GM03348 (cell line): ENCODE data around the gene RNF11.

Source experiments
- DNase-seq: peaks from one replicate; pipeline ENCODE4 v3.0.0; 2012; ENCODE audit warnings: low spot score

The RNF11 gene

GRCh38 chr1:51297401-51298321 is 61.6 kb downstream of the RNF11 start:
- DNase-seq: no peak

GRCh38 chr1:51298322-51298705 is 62.2 kb downstream of the RNF11 start:
- DNase-seq: no peak

- no peak for DNase-seq
Measured at GRCh38 chr1:51299185-51299885, 63.3 kb downstream of the RNF11 start.

- DNase-seq: no peak
Measured at GRCh38 chr1:51299981-51300670, 64.1 kb downstream of the RNF11 start.

GRCh38 chr1:51301152-51301843 is 65.2 kb downstream of the RNF11 start:
- no peak for DNase-seq

- no peak for DNase-seq
Measured at GRCh38 chr1:51301844-51302162, 65.7 kb downstream of the RNF11 start.

- DNase-seq: no peak
Measured at GRCh38 chr1:51302270-51302669, 66.2 kb downstream of the RNF11 start.

- no peak for DNase-seq
Measured at GRCh38 chr1:51302746-51303145, 66.7 kb downstream of the RNF11 start.

GRCh38 chr1:51303315-51303714 is 67.2 kb downstream of the RNF11 start:
- DNase-seq: no peak

GRCh38 chr1:51303751-51304251 is 67.7 kb downstream of the RNF11 start:
- DNase-seq: no peak

GRCh38 chr1:51304360-51304759 is 68.3 kb downstream of the RNF11 start:
- DNase-seq: no peak

- no peak for DNase-seq
Measured at GRCh38 chr1:51305371-51305823, 69.3 kb downstream of the RNF11 start.

GRCh38 chr1:51306950-51307349 is 70.9 kb downstream of the RNF11 start:
- DNase-seq: no peak

- no peak for DNase-seq
Measured at GRCh38 chr1:51308636-51309035, 72.6 kb downstream of the RNF11 start.

- DNase-seq: no peak
Measured at GRCh38 chr1:51309291-51309690, 73.2 kb downstream of the RNF11 start.

- DNase-seq: no peak
Measured at GRCh38 chr1:51310871-51311613, 75.0 kb downstream of the RNF11 start.

- no peak for DNase-seq
Measured at GRCh38 chr1:51311826-51312225, 75.8 kb downstream of the RNF11 start.

GRCh38 chr1:51312718-51313117 is 76.6 kb downstream of the RNF11 start:
- DNase-seq: no peak

- DNase-seq: no peak
Measured at GRCh38 chr1:51313268-51313852, 77.3 kb downstream of the RNF11 start.

GRCh38 chr1:51313961-51314777 is 78.1 kb downstream of the RNF11 start:
- DNase-seq: peak; percentile 79
